GM21576 (cell line): Measurements from ENCODE around the gene TJP2.

Experiments used
- ATAC-seq: cut with Tn5 transposase; IDR thresholded peaks from one replicate; pipeline ENCODE4 v1.9.1; 2021; ENCODE audit warnings: mild to moderate bottlenecking, moderate library complexity; ENCODE audit not compliant: unreplicated experiment

TJP2 gene

DNA sequence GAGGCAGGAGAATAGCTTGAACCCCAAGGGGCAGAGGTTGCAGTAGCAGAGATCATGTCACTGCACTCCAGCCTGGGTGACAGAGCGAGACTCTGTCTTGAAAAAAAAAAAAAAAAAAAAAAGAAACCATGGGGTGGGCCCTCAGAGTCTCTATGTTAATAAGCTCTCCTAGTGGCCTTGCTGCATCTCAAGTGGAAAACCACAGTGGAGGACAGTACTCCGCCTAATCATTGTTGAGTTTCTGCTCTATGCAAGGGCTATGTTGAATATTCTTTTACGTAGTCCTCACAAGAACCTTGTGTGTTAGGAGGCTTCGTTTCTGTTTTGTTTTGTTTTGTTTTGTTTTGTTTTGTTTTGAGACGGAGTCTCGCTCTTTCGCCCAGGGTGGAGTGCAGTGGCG is 48.9 kb downstream of the TJP2 start:
- no peak for ATAC-seq

DNA sequence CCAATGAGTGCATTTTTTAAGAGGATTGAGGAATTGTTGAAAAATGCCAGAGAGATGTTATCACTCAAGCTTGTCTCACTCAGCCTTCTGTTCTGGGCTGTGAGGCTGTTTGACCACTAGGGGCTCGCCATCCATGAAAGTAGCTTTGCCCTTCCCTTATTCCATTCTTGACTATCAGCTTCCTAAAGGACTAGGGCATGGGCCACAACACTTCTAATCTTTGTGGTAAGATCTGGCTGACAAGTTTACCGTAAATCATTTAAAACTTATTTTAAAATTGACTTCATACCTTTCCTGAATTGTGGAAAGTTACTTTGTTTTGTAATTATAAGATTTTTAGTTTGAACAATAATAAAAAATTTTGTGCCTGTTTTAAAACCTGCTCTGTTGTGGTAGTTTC is 49.5 kb downstream of the TJP2 start:
- peak; percentile 58 for ATAC-seq

DNA sequence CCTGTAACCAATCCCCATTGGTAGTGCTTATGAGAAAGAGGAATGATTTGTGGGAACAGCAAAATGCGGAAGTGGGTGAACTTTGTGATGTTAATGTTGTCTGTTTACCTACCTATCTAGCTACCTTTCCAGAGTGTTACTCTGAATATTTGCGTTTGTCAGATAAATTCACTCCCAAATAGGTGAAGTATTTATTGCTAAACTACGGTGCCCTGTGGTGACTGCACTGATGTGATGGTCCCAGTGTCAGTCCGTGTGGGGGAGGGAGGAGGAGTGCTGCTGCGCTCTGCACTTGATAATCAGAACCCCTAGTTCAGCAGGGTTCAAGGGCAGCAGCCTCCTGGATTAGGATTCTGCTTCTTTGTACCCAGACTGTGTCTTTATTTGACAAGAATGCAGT is 55.3 kb downstream of the TJP2 start:
- no peak for ATAC-seq

DNA sequence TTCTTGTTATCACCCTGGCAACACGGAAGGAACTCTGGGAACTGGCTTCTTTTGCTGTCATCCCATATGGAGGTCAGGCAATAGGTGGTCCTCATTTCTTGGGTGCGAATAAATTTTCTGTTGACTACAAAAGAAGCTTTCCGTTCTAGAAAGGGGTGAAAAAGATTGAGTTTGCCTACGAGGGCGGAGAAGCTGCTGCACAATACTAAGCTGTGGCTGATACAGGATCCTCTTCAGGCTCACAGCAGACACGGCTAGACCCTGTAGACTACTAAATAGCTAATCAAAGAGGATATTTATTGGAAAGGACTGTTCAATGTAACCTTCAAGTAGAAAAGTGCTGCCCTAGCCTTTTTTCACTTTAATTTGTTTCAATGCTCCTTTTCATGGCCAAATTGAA is 58.1 kb downstream of the TJP2 start:
- ATAC-seq, result no peak

DNA sequence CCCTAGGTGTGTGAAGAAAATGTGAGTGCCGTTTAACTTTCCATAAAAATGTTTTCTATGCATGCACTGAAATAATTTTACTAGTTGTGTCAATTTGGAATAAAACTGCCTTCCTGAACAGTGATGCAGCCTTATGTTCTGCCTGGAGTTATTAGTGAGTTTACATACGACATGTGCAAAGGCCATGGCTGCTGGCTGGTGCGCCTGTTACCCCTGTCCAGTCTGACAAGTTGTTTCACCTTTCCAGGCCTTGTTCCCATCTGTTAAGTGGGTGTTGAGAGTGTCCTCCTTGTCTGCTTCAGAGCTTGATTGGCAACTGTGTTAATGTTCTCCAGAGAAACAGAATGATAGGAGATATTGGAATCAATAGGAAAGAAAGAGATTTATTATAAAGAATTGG is 60.6 kb downstream of the TJP2 start:
- ATAC-seq, result no peak

DNA sequence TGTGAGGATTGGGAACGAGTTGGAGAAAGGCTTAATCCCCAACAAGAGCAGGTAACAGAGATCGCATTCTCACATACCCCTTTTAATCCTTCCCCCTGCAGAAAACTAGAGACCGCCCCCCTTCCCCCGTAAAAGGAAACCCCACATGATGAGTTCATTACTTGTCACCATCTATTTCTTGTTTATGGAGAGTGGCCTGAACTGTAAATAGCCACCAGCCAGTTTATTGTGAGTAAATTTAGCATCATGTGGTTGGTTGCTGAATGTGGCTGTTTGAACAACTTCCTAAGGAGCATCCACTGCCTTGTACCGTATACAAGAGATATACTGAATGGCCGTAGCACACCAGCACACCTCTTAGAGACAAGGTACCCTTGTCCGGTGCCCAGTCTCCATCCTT is 62.1 kb downstream of the TJP2 start:
- ATAC-seq, result no peak

DNA sequence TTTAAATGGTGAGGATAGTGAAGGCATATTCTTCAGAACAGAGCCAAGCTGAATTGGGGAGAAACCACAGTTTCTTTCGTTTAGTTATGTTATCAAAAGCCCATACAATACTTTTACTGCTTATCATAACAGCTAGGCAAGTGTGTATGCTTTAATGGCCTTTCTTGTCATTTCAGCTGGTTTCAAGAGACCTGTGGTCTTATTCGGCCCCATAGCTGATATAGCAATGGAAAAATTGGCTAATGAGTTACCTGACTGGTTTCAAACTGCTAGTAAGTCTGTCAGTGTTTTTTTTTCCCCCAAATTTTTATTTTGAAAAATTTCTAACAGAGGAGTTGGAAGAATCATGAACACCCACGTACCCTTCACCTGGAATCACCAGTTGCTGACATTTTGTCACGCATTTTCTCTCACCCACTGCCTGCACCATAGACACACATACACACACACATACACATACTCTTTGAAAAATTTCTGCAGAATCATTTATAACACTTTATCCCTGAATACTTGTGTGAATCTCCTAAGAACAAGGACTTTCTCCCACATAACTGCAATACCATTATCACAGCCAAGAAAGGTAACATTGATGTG is 63.7 kb downstream of the TJP2 start:
- no peak for ATAC-seq

DNA sequence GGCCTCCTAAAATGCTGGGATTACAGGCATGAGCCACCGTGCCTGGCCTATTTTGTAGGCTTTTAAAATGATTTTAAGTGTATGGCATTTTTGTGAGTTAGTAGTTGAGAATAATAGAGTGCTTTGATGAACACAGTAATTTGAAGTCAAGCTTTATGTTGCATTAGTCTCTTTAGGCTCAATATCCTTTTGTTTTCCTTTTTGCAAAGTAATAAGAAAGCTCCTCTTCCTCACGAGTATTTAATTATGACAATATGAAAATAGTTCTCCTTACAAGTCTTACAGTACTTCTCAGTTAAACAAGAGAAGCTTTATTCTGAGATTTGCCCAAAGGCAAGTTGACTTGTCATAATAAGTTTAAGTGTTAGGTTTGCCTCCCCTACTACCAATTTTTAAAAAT is 69.0 kb downstream of the TJP2 start:
- ATAC-seq, result no peak

DNA sequence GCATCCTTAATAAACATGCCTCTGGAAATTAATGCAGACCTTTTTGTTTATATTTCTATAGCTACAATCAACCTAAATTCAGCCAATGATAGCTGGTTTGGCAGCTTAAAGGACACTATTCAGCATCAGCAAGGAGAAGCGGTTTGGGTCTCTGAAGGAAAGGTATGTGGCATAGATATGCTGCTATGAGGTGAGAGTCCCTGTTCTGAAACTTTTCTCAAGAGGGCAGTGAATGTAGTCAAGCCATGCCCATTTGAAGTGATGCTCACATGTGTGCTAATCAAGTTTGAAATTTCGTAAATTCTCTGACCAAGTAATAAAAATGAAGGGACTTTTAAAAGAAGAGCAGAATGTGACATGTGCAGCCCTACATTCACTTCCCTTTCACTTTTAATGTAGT is 72.6 kb downstream of the TJP2 start:
- no peak for ATAC-seq

DNA sequence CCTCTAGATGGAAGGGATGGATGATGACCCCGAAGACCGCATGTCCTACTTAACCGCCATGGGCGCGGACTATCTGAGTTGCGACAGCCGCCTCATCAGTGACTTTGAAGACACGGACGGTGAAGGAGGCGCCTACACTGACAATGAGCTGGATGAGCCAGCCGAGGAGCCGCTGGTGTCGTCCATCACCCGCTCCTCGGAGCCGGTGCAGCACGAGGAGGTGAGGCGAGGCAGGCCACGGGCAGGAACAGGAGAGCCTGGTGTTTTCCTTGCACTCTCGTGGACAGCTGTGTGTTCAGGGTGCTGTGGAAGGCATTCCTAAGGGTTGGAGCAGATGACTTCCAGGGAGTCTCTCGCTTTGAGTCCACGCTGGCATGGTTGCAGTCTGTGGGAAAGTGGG is 73.9 kb downstream of the TJP2 start:
- ATAC-seq, result no peak

DNA sequence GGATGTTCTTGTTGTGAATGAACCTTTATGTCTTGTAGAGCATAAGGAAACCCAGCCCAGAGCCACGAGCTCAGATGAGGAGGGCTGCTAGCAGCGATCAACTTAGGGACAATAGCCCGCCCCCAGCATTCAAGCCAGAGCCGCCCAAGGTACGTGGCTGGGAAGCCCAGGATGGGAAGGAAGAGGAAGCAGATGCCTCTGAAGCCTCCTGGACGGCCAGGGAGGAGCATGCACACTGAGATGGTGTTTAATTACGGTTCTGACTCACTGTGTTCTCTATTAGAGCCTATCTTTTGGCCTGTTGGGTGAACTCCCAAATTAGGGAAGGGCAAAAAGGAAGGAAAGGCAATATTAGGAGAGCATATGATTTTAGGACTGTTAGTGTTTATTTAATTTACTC is 75.3 kb downstream of the TJP2 start:
- ATAC-seq, result no peak

DNA sequence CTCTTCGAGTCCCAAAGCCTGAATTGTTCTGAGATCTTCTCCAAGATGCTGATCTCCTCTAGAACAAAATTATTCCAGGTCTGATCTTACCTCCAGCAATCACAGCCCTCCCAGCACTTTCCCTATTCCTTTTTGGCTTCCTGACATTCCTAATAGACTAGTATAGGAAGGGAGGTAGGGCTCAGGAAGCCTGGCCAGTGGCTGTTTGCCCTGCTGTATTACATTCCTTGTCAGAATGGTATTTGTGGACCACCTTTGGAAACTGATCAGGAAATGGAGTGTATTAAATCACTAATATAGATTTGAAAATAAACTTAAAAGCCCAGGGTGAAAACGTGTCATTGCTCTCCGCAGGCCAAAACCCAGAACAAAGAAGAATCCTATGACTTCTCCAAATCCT is 76.6 kb downstream of the TJP2 start:
- no peak for ATAC-seq

DNA sequence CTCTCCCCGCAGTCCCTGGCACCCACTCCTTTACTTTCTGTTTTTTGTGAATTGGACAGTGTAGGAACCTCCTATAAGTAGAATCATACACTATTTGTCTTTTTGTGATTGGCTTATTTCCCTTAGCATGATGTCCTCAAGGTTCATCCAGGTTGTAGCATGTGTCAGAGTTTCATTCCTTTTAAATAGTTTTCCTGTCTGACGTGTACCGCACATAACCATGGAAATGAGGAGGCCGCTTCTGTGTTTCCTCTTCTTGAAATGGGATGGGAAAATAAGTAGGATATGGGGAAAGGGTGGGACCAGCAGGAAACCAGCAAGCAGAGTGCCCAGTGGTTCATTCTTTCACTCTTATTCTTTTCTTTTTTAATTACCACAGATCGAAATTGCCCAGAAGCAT is 78.4 kb downstream of the TJP2 start:
- ATAC-seq, result no peak

DNA sequence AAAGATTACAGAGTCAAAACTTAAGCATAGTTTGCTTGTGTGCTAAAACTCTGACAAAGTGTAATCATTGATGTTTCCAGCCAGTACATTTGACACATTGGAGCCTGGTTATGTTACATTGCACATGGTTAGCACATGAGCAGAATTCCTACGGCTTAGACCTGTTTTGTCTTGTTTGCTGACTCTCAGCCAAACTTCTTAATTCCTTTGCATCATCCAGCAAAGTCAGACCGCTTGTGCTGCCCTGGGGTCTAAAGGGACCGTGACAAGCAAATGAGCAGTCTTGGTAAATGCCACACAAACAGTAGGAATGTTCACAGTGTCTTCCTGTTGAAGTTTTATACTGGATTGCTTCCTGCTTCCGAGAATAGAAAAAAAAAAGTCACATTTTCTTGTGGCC is 79.0 kb downstream of the TJP2 start:
- ATAC-seq, result no peak

DNA sequence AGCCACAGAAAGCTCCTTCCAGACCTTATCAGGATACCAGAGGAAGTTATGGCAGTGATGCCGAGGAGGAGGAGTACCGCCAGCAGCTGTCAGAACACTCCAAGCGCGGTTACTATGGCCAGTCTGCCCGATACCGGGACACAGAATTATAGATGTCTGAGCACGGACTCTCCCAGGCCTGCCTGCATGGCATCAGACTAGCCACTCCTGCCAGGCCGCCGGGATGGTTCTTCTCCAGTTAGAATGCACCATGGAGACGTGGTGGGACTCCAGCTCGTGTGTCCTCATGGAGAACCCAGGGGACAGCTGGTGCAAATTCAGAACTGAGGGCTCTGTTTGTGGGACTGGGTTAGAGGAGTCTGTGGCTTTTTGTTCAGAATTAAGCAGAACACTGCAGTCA is 80.1 kb downstream of the TJP2 start:
- ATAC-seq, result no peak

DNA sequence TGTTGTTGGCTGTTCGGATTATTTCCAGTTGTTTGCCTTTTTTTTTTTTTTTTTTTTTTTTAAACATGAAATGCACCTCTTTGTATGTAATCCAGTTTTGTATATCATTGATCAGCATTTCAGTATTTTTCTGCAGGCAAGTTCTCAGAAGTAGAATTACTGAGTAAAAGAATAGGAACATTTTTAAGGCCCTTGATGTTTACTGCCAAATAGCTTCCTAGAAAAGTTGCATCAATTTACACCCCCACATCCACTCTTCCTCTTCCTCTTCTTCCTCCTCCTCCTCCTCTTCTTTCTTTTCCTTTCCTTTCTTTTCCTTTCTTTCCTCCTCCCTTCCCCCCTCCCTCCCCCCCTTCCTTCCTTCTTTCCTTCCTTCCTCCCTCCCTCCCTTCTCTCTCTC is 81.5 kb downstream of the TJP2 start:
- ATAC-seq, result no peak

DNA sequence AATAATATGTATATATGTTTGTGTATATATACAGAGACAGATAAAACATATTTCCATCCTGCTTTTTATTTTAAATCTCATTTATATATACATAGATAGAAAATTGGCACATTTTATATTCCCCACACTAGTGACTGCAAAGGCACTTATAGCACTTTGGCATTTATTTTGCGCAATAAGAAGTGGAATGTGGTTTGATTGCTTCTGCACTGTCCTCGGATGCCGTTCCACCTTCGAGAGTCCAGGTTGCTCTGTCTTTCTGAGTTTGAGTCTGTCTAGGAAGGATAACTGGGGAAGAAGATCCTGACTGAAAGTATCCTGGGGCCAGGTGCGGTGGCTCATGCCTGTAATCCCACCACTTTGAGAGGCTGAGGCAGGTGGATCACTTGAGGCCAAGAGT is 84.5 kb downstream of the TJP2 start:
- no peak for ATAC-seq

DNA sequence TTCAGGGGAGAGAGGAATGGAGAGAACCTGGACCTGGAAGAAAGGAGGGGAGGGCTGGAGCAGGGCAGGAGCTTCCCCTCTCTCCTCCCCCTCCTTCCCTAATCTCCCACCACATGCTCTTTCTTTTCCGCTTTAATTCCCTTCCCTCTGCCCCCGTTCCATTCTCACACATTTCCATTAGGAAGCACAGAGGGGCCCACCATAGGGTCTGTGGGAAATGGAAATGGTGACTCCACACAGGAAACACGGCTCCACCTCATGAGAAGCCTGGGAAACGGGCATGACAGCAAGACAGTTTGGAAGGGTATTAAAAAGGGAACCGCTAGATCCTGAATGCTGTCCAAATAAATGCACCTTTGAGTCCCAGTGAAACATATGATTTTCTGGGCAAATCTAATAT is 86.1 kb downstream of the TJP2 start:
- no peak for ATAC-seq

DNA sequence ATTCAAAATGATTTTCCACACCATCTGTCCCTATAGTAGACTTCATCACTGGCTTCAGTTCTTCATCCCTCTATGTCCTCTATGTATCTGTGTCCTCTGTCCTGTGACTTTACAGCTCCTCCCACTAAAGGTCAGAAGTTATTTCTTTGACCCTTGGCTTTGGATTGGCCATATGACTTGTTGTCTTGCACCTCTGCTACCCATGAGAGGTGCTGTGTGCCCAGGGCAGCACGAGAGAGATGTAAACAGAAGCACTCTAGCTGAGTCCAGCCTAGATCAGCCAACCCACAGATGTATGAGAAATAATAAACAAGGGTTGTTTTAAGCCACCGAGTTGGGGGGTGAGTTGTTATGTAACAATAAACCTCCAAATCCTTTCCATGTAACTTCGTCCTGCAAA is 87.6 kb downstream of the TJP2 start:
- no peak for ATAC-seq

DNA sequence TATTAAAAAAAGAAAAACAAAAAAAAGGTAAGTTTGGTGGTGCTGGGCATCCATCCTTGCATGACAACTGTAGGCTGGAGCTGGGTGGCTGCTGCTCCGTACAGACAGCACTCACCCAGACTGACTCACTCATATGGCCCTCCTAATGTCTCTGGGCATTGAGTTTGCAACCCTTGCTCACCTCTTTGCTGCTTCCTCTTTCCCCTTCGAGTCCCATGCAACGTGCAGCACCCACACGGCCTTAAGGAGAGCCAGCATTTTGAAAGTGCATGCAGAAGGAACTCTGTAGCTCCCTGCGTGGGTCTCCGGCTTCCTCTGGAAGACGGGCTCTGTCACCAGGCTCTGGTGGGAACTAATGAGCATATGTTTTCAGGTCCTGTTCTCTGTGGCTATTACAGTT is 90.4 kb downstream of the TJP2 start:
- ATAC-seq, result no peak

DNA sequence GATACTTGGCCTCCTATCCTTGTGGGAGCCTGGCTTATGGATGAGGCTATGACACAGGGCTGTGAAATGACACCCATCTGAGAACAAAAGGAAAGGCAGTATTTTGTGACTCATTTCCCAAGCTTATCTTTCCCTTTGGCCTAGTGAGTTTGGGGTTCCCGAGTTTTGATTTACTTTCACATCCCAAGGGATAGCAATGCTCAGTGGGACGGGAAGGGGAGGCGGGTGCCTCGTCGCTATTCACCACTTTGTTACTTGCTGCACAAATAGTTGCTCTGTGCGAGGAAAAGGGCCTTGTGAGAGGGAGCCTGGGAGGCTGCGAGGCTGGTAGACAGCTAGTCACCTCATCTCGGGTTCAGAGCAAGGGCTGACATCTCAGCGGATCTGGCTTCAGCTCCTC is 91.8 kb downstream of the TJP2 start:
- no peak for ATAC-seq

DNA sequence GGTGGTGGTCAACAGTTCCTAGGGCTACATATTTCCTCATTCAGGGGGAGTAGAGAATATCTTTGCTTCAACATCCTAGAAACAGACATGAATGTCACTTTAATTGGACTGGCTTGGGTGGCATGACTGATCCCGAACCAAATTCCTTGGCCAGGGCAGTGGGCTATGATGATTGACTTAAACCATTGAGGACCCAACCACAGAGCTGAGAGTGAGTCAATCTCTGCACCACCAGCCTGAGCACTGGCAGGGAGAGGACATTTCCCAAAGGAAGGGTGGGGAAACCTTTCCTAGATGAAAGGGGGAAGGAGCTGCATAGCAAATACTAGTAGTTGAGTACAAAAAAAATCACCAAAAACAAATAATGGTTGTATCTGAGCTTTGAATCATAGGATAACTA is 98.1 kb downstream of the TJP2 start:
- ATAC-seq, result no peak

DNA sequence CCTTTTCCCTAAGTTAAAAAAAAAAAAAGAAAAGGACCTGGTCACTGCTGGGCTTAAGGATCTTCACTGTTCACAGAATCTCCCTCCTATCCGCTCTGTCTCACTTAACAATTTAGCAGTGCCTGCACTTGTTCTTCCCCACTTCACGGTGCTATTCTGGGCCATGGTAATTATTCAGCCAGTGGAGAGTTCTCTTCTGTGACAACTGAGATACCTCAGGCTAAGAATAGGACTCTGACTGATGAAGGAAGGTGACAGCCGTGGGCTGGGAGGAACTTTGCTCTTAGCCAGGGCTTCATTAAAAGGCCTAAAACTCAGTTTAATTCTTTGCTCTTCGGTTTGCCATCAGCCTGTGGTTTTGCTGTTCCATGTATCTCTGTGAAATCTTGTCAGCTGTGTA is 99.1 kb downstream of the TJP2 start:
- ATAC-seq, result no peak

DNA sequence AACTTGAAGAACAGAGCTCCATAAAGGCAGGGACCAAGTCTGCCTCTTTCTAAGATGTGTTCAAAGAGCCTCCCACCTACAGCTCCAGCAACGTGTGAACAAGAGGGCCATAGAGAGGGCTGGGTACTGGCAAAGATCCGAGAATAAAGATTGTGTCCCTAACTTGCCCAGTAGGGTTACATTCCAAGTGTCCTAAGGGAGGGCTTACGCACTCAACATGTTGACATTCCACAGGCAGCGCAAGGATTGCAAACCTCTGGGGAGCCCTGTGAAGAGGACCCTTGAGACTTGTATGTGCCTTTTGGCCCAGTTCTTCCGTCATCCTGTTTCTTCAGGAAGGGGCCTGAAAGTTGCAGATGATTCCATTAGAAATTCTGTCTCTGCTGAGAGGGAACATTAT is 102.7 kb downstream of the TJP2 start:
- no peak for ATAC-seq
